Nephron (organoid): Measurements from ENCODE around the gene SPTBN1.
"Not testable (repeated sequence)": the region's sequence is repeated elsewhere in the genome, so short reads cannot be mapped to it uniquely, and the experiment has no call there.

Source experiments
- H3K27ac Mint-ChIP-seq, 3 experiments: 2 replicates each; pipeline ENCODE4 v1.8.0; 2020; ENCODE audit warnings: mixed read lengths in 3 of 3, mild to moderate bottlenecking in 2 of 3, moderate library complexity in 1 of 3
- H3K27me3 Mint-ChIP-seq: 2 replicates; pipeline ENCODE4 v1.8.0; 2021; ENCODE audit warnings: low read depth, mild to moderate bottlenecking, moderate library complexity, mixed read lengths
- H3K36me3 Mint-ChIP-seq: 2 replicates; pipeline ENCODE4 v1.8.0; 2020; ENCODE audit warnings: low read depth, mixed read lengths
- H3K4me1 Mint-ChIP-seq: 2 replicates; pipeline ENCODE4 v1.8.0; 2020; ENCODE audit warnings: mixed read lengths
- H3K4me3 Mint-ChIP-seq, 3 experiments: 2 replicates each; pipeline ENCODE4 v1.8.0; 2020; ENCODE audit warnings: mild to moderate bottlenecking in 3 of 3, mixed read lengths in 3 of 3, moderate library complexity in 2 of 3
- H3K9me3 Mint-ChIP-seq: 2 replicates; pipeline ENCODE4 v1.8.0; 2020; ENCODE audit warnings: mixed read lengths
- CTCF ChIP-seq, 3 experiments: fragments of 200-600 bp; sonication (generic); IDR thresholded peaks; one replicate each; pipeline ENCODE4 v1.5.0; 2021; ENCODE audit warnings: antibody characterized with exemption in 3 of 3; ENCODE audit not compliant: unreplicated experiment in 3 of 3

Gene SPTBN1

DNA sequence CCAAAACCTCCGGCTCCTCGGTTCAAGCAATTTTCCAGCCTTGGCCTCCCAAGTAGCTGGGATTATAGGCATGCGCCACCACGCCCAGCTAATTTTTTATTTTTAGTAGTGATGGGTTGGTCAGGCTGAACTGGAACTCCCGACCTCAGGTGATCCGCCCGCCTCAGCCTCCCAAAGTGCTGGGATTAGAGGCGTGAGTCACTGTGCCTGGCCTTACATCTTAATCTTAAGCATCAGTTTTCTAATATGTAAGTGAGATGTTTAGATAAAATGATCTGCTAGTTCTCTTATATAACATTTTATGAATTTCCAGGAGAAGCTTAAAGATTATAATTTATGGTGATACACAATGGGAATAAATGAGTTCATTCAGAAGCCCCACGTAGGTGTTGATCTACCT lies 69.2 kb downstream of the SPTBN1 start:
- H3K27me3 Mint-ChIP-seq: no peaks in the 10 kb centered on the region
- H3K9me3 Mint-ChIP-seq: no peaks in the 10 kb centered on the region
- H3K4me3 Mint-ChIP-seq: no peak overlapping the region
- no peak for TF ChIP-seq CTCF (IDR thresholded peaks at IDR 0.05; ENCODE audit: unreplicated experiment in 3 of 3)
- peaks cover 33% of the 10 kb centered on the region for H3K36me3 Mint-ChIP-seq
- H3K27ac Mint-ChIP-seq: no peak overlapping the region
- peaks cover 46% of the 10 kb centered on the region for H3K4me1 Mint-ChIP-seq

DNA sequence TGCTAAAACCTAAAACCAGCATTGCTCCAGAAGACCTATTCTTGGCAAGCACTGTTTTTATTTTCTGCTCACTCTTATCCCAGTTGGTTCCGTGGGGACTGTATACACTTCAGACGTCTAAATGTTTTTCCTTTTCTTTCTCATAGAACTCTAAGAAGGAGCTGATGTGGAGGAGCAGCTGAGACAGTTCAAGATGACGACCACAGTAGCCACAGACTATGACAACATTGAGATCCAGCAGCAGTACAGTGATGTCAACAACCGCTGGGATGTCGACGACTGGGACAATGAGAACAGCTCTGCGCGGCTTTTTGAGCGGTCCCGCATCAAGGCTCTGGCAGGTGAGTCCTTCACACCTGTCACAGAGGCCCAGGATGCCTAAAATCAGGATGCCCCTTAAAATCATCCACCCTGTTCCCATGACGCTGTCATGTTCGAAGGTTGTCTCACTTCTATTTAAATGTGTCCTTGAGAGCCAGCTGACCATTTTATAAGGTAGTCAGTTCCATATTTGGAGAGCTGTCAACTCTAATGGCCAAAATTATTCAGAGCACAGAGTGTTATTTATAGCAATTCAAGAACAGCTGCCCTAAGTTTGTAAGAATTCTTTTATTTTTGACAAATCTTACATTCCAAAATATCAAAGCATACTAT lies 70.2 kb downstream of the SPTBN1 start:
- Mint-ChIP-seq H3K27ac (no peak overlapping the region), H3K4me3 (no peak overlapping the region), H3K27me3 (no peaks in the 10 kb centered on the region), H3K4me1 (peaks cover 46% of the 10 kb centered on the region), H3K36me3 (peaks cover 39% of the 10 kb centered on the region), H3K9me3 (no peaks in the 10 kb centered on the region)
- TF ChIP-seq CTCF (IDR thresholded peaks at IDR 0.05; ENCODE audit: unreplicated experiment in 3 of 3): no peak

- Mint-ChIP-seq H3K9me3 (no peaks in the 10 kb centered on the region), H3K27ac (peak overlapping the region; percentile 2 to 49 (median 45)), H3K4me1 (peaks cover 40% of the 10 kb centered on the region), H3K36me3 (peaks cover 42% of the 10 kb centered on the region), H3K4me3 (no peak overlapping the region), H3K27me3 (no peaks in the 10 kb centered on the region)
- no peak for TF ChIP-seq CTCF (IDR thresholded peaks at IDR 0.05; ENCODE audit: unreplicated experiment in 3 of 3)
These were observed 72.3 kb downstream of the SPTBN1 start for GRCh38 chr2:54528311-54528955.

- H3K4me3 Mint-ChIP-seq, H3K27me3 Mint-ChIP-seq, H3K9me3 Mint-ChIP-seq, H3K27ac Mint-ChIP-seq: not testable (repeated sequence)
- H3K4me1 Mint-ChIP-seq: peaks cover 34% of the 10 kb centered on the region
- H3K36me3 Mint-ChIP-seq: peaks cover 42% of the 10 kb centered on the region
These were observed 73.4 kb downstream of the SPTBN1 start for GRCh38 chr2:54529518-54529917.

DNA sequence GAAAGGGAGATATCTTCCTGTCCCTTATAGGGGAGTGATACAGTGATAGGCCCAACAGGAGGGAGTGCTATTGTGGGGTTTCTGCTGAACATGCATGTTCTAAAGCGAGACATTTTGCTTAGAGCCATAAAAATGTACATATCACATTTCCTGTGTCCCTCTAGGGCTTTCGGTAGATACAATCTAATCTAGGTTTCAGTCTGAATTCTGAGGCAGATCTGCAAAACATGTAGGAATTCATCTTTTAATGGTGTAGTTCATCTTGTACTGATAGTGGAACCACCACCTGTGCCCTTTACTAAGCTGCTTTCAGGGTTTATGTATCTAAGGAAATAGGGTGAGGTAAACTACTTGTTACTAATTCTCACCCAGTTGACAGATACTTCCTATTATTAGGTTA lies 73.8 kb downstream of the SPTBN1 start:
- Mint-ChIP-seq H3K4me3 (no peak overlapping the region), H3K27me3 (no peaks in the 10 kb centered on the region), H3K27ac (no peak overlapping the region), H3K36me3 (peaks cover 42% of the 10 kb centered on the region), H3K4me1 (peaks cover 34% of the 10 kb centered on the region), H3K9me3 (no peaks in the 10 kb centered on the region)
- TF ChIP-seq CTCF (IDR thresholded peaks at IDR 0.05; ENCODE audit: unreplicated experiment in 3 of 3): no peak

DNA sequence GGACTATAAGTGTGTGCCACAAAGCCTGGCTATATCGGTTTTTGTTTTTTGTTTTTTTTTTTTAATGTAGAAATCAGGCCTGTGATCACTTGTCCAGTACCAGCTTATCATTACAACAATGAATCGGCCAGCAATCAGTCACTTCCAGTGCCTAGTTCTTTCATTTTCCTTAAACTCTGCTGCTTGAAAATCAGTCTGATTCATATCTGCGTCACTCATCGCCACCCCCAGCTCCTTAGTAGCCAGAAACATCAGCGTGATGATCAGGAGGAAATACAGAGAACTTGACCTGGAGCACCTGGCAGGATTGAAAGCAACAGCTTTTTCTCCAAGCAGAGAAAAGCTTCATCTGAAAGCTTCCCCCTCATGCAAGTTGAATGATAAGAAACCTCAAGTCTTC lies 75.4 kb downstream of the SPTBN1 start:
- H3K4me1 Mint-ChIP-seq: peaks cover 33% of the 10 kb centered on the region
- no peak for TF ChIP-seq CTCF (IDR thresholded peaks at IDR 0.05; ENCODE audit: unreplicated experiment in 3 of 3)
- H3K4me3 Mint-ChIP-seq: no peak overlapping the region
- H3K36me3 Mint-ChIP-seq: peaks cover 38% of the 10 kb centered on the region
- H3K9me3 Mint-ChIP-seq: no peaks in the 10 kb centered on the region
- H3K27me3 Mint-ChIP-seq: no peaks in the 10 kb centered on the region
- H3K27ac Mint-ChIP-seq: peak overlapping the region in 1 of 3 experiments; percentile 51
